Muscle of arm (tissue), 14 donors: ENCODE measurements around the gene PIM1. TPM values are rescaled to one million over a fixed set of nuclear protein-coding genes. Genes with fewer than 3 reads are reported as not detected.
A peak's percentile ranks its signal among the peaks of the same experiment; 100 is the strongest.
"Not testable (repeated sequence)": the region's sequence is repeated elsewhere in the genome, so short reads cannot be mapped to it uniquely, and the experiment has no call there.

ENCODE experiments used
- DNase-seq: peaks from one replicate; pipeline ENCODE4 v3.0.0-alpha.2; 2013
- long read RNA-seq, 11 donors: transcript quantifications; one replicate each; lab custom pipeline, GENCODE V29; 2026
- polyA plus RNA-seq, 12 donors: library from polyadenylated mRNA; unstranded; fragments of 120-200 nt; gene quantifications; one replicate each; pipeline ENCODE4 v1.2.1, GENCODE V29; 2013; ENCODE audit not compliant: insufficient read length in 12 of 12

Gene PIM1
- 10 to 100 TPM in 11 of 12 donors, not detected in 1; 14.0 to 36.4 (median 26.1) TPM for polyA plus RNA-seq
- long read RNA-seq, donor 1, transcript PIM1-201 (6 exons, 2,650 nt), result major isoform, 14 of 26 reads
- long read RNA-seq, donor 1, partial matches to known transcripts, result 12 of 26 reads
- long read RNA-seq, donor 1, other reads (novel, unspliced or antisense), result 0 of 26 reads
- long read RNA-seq, donor 2, transcript PIM1-201 (6 exons, 2,650 nt), result major isoform, 10 of 24 reads
- long read RNA-seq, donor 2, partial matches to known transcripts, result 14 of 24 reads
- long read RNA-seq, donor 2, other reads (novel, unspliced or antisense), result 0 of 24 reads
- long read RNA-seq, donor 3, partial matches to known transcripts, result 0 of 3 reads
- long read RNA-seq, donor 3, other reads (novel, unspliced or antisense), result 0 of 3 reads
- long read RNA-seq, donor 4, partial matches to known transcripts, result 0 of 2 reads
- long read RNA-seq, donor 4, other reads (novel, unspliced or antisense), result 0 of 2 reads
- long read RNA-seq, donor 5, transcript PIM1-201 (6 exons, 2,650 nt), result major isoform, 6 of 19 reads
- long read RNA-seq, donor 5, partial matches to known transcripts, result 13 of 19 reads
- long read RNA-seq, donor 5, other reads (novel, unspliced or antisense), result 0 of 19 reads
- long read RNA-seq, donor 6, transcript PIM1-201 (6 exons, 2,650 nt), result major isoform, 5 of 11 reads
- long read RNA-seq, donor 6, partial matches to known transcripts, result 6 of 11 reads
- long read RNA-seq, donor 6, other reads (novel, unspliced or antisense), result 0 of 11 reads
- long read RNA-seq, donor 7, transcript PIM1-201 (6 exons, 2,650 nt), result major isoform, 5 of 5 reads
- long read RNA-seq, donor 7, partial matches to known transcripts, result 0 of 5 reads
- long read RNA-seq, donor 7, other reads (novel, unspliced or antisense), result 0 of 5 reads
- long read RNA-seq, donor 8, transcript PIM1-201 (6 exons, 2,650 nt), result major isoform, 13 of 13 reads
- long read RNA-seq, donor 8, partial matches to known transcripts, result 0 of 13 reads
- long read RNA-seq, donor 8, other reads (novel, unspliced or antisense), result 0 of 13 reads
- long read RNA-seq, donor 9, partial matches to known transcripts, result 0 of 4 reads
- long read RNA-seq, donor 9, other reads (novel, unspliced or antisense), result 0 of 4 reads
- long read RNA-seq, donor 10, partial matches to known transcripts, result 10 of 14 reads
- long read RNA-seq, donor 10, other reads (novel, unspliced or antisense), result 0 of 14 reads
- long read RNA-seq, donor 11, partial matches to known transcripts, result 0 of 3 reads
- long read RNA-seq, donor 11, other reads (novel, unspliced or antisense), result 0 of 3 reads

DNA sequence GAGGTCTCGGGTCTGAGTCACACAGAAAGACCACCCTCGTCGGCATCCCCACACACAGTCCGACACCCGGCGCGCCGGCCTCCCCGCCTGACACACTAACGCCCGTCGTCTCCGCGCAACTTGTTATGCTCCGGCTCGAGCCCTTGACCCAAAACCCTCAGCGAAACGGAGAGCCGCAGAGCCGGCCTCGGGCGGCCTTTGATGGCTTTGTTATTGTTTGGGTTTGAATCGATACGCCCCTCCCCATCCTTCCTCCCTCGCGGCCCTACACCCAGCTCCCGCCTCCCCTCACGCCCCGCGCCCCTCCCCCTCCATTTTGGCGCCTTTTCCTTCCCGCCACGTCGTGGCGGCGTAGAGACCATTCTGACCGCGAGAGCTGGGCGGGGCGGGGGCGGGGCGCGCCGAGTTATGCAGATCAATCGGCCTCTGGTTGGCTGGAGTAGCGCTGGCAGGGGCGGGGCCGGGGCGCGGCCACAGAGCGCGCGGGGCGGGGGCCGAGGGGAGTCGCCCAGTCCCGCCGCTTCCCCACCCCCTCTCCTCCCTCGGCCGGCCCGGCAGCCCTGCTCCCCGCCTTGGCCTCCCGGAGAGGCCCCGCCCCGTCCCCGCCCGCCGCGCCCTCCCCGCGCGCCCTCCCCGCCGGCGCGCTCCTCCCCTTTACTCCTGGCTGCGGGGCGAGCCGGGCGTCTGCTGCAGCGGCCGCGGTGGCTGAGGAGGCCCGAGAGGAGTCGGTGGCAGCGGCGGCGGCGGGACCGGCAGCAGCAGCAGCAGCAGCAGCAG is at the start of gene PIM1:
PIM1 (plus strand) TSS at position 657 of the 777 bp plus-strand sequence. CDS start 424 bp downstream, outside the sequence.
- DNase-seq, result peak; percentile 99

DNA sequence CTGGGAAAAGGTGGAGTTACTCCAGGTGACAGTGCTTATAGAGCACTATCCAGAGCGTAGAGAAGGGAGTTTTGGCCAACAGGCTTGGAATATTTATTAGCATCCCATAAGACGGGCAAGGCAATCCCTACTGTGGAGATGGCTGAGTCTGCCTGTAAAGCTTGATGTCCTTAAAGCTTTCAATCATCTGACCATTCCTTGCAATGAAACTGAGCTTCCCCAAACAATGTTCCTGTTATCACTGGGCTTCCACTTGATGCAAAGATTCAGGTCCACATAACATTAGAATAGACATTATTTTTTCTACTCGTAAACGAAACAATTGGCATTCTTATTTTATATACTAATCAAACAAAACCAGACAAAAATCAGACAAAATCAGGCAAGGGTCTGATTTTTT is 48.4 kb upstream of the PIM1 start:
- DNase-seq, result no peak

DNA sequence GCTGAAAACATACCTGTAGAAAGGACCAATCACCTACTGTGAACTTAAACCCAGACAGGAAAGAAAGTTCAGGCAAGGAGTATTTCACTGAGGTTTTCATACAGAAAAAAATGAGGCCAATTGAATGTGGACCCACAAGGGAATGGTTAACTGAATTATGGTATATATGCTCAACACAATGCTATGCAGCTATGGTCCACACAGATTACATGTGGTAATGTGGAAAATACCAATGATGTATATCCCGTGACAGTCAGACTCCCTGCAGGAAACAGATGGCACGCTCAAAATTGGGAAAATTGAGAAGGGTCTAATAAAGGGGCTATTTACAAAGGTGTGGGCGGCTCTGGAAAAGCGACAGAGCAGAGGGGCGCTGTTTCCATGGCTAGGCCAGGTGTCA is 47.1 kb upstream of the PIM1 start:
- no peak for DNase-seq

DNA sequence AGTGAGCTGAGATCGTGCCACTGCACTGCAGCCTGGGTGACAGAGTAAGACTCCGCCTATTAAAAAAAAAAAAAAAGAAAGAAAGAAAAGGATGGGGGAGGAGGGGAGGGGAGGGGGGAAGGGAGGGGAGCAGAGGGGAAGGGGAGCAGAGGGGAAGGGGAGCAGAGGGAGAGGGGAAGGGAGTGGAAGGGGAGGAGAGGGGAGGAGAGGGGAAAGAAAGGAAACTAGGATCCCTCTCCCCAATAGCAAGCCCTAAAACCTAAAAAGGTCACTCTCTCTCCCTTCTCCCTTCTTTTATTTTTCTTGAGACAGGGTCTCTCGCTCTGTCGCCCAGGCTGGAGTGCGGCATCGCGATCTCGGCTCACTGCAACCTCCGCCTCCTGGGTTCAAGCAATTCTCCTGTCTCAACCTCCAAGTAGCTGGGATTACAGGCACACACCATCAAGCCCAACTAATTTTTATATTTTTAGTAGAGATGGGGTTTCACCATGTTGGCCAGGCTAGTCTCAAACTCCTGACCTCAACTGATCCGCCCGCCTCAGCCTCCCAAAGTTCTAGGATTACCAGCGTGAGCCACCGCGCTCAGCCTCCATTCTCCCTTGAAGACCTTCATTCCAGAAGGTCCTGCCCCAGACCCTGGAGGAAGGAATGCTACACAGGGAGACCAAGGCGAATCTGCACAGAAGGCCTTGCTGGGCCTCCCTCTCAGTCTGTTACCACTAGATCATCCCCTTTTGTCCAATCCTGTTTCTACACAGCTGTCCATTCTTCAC is 45.8 kb upstream of the PIM1 start:
- no peak for DNase-seq

DNA sequence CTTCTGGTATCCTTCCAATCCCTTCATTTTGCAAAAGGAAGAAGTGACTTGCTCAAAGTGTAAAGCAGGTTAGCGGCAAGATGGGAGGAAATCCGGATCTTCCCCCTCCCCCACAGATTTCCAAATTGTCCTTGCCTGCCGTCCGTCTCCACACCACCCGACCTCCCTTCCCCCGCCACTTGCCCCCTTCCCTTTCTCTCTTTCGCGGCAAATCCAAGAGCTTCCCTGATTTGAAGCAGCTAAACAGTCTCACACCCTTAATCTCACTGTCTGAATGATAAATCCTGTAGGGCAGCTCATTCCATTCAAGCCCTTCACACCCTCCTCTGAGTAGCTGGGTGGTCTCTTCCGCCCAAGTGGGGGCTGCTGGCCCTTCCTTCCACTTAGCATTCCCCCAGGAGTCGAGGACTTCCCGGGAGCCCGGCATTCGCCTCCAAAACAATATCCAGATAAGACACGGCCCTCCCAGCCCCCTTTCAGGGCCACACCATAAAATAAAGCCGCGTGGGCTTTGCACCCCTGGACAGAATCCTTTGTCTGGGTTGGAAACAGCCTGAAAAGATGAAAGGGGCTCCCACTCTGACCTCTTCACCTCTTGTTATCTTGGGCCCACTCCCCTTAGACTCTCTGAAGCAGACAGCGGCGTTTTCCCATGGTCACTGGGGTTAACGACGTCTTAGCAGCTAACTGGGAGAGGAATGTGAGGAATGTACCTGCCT is 44.0 kb upstream of the PIM1 start:
- DNase-seq, result no peak

DNA sequence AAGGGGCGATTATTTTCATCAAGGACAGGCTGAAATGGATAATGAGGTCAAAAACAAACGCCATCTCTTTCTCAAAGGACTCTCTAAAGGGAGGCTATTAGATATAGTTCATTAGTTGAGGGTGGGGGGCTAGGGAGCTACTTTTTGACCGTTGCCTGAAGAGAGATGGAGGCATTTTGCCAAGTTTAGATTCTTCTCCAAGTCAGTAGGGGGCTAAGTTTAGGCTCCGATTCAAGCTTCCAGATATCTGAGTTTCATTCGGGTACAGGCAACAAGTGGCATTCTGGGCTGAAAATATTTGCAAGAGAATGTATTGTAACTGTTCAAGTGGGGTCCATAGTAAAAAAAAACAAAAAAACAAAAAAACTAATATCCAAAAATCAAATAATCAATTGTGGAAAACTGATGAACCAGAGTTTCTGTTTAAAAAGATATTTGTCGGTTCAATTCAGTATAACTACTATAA is 43.4 kb upstream of the PIM1 start:
- no peak for DNase-seq

DNA sequence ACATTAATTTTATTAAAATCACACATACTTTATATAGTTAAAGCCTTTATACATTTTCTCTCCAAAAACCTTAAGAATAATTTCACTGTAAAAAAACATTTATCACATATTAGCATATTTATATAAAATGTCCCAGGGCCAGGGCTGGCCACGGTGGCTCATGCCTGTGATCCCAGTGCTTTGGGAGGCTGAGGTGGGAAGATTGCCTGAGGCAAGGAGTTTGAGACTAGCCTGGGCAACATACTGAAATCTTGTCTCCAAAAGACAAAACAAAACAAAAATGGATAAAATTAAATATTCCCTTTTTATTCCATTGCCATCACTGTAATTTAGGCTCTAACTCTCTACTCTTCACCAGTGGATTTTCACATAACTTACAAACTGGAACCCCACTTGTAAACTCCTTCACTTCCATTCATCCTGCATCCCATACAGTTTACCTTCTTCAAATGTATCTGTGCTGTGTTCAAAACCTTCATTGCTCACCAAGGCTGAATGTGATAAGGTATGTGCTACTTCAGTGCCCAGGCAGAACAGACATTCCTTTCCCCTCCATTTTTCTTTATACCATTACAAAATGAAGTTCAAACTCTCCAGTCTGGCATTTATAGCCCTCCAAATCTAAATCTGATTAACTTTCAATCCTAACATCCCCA is 42.9 kb upstream of the PIM1 start:
- no peak for DNase-seq

DNA sequence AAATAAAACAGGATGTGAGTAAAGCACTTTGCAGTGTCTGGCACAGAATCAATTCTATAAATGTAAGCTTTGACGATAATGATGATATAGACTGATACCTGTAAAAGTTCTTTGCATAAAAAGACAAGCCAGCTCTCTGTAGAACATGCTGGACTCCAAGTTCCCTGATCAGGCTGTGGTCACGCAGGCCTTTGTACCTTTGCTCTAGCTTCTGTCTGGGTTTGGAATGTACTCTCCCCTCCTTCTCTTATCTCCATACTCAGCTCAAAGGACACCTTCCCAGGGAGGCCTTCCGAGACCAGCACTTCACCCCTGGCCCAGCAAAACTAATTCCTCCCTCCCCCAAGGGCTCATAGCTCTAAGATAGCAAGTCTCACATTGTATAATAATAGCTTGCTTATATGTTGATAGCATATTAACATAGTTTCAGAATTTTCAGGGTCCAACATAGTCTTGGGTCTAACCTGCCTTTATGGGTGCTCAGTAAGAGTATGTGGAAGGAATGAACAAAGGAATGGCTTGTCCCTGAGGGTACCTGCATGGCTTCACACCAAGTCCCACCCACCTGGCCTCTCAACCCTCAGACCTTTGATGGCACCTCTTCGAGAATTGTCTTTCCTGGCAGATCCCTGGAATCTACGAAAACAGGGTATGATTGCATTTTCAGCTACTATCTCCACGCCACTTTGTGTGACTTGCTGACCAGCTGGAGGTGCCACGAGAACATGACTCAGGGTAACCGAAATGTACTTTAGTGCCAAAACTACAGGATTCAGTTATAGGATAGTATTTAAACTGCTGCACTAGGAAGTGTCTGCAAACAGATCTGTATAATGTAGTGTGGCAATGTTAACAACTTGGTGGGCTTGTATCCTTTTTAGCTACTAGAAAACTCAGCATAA is 41.7 kb upstream of the PIM1 start:
- no peak for DNase-seq

DNA sequence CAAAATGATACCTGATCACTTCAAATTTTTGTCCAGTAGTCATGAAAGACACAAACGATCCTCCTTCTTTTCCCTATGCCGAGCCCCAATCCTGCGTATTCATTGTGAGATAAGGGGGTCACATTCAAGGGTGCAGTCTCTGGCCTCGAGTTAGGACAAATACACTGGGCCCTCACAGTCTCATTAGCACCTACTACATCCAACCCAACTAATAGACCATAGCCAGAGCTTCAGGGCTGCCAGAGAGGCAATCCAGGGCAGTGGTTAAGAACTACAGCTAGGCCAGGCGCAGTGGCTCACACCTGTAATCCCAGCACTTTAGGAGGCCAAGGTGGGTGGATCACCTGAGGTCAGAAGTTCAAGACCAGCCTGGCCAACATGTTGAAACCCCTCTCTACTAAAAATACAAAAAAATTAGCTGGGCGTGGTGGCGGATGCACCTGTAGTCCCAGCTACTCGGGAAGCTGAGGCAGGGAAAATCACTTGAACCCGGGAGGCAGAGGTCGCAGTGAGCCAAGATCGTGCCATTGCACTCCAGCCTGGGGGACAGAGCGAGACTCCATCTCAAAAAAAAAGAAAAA is 41.0 kb upstream of the PIM1 start:
- not testable (repeated sequence) for DNase-seq

DNA sequence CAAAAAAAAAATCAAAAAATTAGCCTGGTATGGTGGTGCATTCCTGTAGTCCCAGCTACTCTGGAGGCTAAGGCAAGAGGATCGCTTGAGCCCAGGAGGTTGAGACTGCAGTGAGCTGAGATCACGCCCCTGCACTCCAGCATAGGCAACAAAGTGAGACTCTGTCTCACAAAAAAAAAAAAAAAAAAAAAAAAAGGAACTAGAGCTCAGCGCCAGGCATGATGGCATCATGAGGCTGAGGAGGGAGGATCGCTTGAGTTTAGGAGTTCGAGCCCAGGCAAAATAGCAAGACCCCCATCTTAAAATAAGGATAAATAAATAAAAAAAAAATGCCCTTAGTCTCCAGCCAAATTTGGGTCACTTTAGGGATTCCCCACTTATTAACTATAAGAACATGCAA is 40.4 kb upstream of the PIM1 start:
- DNase-seq, result no peak

DNA sequence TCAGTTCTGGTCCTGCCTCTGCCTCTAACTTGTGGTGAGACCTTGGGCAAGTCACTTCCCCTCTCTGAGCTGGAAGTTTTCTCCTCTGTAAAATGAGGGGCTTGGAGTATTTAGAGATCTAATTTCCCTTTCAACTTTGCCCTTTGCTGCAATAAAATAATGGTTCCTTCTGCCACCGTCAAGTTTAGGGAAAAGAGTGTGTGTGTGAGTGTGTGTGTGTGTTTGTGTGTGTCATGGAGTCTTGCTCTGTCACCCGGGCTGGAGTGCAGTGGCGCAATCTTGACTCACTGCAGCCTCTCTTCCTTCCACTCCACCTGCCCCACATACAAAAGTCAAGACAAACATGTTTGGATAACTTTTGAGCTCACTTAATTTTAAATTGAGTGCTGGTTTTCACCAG is 39.2 kb upstream of the PIM1 start:
- DNase-seq, result no peak

DNA sequence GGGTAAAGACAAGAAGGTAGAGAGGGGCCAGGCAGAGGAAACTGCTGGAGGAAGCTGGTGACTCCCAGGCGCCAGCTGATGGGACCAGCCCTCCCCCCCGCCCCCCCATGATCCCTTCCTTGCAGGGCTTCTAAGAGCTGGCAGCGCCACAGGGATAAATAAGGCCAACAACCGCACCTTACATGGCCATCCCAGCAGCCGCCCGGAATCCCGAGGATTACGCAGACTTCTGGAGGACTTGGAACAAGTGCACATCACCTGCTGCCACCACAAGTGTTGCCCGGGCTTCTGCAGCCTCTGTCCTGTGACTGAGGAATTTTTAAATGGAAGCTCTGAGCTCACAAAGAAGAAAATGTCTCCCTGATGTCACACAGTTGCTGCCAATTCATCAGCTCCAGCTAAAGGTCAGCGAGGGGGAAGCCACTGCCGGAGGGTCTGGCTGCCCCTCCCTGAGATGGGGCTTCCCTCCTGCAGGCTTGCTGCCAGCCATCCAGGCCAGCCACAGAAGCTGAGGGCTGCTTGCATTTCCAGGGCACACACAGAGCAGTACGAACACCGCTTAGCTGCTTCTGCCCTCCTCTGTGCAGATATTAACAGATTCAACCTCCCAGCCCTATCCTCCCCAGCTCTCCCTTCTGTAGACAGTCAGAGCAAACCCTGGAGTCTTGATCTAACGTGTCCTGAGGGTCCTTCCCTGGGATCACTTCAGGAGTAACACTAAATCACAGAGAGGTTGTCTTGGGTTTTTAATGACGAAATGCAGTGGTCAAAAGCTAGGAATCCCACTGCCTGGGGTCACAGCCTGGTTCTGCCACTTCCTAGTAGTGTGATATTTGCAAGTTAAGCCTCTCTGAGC is 38.6 kb upstream of the PIM1 start:
- peak; percentile 69 for DNase-seq

DNA sequence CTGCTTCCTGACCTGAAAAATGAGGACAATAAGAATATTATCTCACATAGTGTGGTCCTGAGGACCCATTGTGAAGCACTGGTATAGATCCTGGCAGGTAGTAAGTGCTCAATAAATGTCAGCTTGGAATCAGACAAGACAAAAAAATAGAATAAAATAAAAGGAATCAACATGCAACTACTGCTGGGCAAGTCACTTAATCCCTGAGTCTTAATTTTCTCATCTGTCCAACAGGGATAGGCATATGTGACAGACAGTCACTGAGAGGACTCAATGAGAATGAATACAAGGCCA is 38.0 kb upstream of the PIM1 start:
- no peak for DNase-seq

DNA sequence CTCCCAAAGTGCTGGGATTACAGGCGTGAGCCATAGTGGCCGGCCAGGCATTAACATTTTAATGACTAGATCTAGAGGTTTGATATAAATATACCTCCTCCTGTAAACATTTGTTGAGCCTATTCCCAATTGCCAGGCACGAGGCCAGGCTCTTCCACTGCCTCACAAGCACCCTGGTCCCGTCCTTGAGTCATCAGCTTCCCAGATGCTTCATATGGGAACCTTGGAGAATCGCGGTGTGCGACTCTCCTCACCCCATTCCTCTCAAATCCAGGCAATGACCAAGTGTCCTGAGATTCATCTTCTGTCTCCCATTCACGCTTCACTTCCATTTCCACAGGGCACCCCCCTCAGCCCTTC is 35.9 kb upstream of the PIM1 start:
- DNase-seq, result no peak

DNA sequence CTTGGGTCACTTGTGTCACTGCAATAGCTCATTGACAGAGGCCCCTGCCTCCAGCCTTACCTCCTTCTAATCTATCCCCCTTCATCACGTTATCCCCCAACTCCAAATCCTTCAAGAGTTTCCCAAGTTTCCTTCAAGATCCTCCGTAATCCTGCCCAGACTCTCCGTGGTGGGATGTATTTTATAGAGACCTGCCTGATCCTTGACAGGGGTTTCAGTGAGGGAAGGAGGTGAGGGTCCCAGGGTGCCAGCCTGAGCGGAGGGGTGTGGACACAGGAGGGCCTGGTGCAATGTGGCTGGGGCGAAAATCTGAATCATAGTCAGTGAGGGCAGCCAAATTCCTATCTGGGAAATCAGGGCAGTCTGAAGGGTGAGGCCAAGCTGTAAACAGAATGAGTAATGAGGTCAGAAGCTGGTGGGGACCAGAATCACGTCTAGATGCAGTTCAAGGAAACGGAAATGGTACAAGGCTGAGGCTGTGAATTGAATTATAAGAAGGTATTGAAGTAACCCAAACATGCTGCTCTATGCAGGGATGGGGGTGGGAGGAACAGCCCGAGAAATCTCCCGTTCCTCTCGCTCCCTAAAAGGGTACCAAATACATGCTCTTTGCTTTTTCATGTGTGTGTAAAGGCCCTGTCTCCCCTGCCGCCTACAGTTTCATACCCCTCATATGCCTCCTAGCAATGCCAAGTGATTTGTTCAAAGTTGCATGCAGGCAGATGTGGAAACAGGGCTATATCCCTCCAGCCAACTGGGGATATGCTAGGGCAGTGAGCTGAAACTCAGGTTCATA is 35.4 kb upstream of the PIM1 start:
- DNase-seq, result no peak
